ENCODE results near the gene FYN.

GRCh38 chr6:111794727-111795452, 78.4 kb downstream of the FYN start:
- TF ChIP-seq POLR2AphosphoS5 (IDR thresholded peaks at IDR 0.05) (no peak), CTCF (IDR thresholded peaks at IDR 0.05) (no peak), EP300 (IDR thresholded peaks at IDR 0.05; ENCODE audit: low read depth) (no peak)

Measured in transverse colon (tissue), 4 donors.